GM21515 (cell line): ENCODE measurements around the gene RASSF8.

ENCODE experiments used
- ATAC-seq: cut with Tn5 transposase; IDR thresholded peaks from one replicate; pipeline ENCODE4 v1.9.1; 2021; ENCODE audit not compliant: unreplicated experiment

The RASSF8 gene

DNA sequence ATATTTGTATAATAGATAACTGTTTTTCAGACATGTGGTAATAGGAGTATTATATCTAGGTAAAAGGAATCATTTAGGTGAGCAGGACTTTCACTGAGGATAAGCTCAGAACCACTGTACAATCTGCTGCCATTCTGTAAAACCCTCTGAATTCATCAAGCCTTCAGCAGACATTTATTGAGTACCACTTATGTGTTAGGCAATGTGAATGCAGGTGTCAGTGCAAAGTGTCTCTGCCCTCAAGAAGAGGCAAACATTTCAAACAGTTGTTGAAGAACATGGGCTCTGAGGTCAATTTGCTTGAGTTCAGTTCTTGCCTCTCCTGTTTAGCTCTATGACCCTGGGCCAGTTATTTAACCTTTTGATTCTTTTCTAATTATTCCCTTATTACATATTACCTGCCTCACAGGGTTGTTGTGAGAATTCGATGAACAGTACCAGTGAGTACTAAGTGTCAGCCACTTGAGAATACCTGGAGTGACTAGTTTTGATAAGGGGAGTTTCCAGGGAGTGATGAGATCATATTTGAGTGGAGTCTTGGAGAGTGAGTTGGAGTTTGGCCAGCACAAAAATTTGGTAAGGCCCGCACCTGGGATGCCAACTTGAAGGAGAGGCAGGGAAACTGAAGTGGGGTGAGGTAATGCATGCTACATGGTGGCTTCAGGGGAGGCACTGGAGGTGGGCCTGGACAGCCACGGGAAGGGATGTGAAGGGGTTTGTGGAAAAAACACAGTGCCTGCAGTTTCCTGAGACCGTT lies 33.7 kb downstream of the RASSF8 start:
- no peak for ATAC-seq

DNA sequence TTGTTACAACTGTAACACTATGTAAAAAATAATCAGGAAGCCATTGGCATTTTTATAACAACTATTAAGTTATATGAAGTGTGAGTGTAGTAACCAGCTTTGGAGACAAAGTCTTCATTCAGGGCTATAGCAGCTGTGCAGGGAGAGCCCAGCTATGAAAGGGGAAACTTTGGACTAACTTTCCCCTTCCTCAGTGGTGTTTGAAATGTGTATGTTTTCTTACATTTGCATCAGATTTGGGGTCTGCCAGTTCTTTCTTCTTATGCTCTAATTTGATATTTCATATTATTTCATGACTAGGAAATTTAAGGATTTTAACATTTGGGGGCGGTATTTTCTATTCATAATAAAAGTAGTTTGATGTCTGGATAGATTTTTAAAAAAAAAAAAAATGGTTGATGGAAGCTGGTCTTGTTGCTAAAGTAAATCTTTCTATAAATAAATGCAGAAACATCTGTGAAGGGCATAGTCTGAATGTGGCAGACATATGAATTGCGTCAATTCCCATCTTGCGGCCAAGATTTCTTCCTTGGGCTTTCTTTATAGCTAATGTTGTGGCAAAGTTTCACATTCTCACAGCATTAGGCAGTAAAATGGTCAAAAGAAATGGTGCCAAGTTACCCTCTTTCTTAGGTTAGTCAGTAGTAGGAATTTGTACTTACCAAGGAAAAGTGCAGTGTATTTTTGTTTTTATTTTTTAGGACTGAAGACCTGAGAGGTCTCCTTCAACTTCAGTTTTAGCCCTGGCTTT lies 35.6 kb downstream of the RASSF8 start:
- no peak for ATAC-seq

- ATAC-seq, result no peak
Observed at GRCh38 chr12:25994901-25995625, 36.6 kb downstream of the RASSF8 start.

GRCh38 chr12:25995906-25996305 lies 37.4 kb downstream of the RASSF8 start:
- no peak for ATAC-seq

- no peak for ATAC-seq
Observed at GRCh38 chr12:25996677-25997076, 38.2 kb downstream of the RASSF8 start.

DNA sequence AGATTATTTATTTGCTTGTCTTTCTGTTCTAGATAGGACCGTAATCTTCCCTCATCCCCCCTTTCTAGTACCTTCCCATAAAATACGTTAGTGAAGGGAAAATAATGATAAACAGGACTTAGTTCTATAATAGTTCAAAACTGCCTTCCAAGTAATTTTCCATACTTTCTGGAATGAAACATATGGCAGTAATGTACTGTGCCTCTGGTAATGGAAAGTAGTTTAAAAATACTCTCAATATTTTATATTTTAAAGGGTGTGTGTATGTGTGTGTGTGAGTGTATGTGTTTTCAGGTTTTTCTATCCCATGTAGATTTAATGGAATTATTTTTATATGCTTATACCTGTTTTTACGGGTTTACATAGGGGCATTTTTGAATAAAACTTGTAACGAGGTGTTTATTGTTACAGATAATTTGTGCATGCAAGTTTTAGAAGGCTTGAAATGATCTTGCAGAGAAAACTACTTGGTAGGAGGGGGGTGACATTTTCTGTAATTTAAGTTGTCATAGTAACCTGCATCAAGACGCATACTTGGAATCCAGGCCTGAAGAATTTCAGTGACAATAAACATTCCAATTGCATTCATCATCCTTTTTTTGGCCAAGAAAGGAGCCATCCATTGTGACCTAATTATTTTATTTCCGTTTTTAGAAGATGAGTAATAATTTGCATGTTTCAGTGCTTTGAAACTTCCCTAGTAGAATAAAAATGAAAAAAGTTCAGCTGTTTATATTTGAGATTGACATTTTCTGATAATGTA lies 38.9 kb downstream of the RASSF8 start:
- ATAC-seq, result no peak

DNA sequence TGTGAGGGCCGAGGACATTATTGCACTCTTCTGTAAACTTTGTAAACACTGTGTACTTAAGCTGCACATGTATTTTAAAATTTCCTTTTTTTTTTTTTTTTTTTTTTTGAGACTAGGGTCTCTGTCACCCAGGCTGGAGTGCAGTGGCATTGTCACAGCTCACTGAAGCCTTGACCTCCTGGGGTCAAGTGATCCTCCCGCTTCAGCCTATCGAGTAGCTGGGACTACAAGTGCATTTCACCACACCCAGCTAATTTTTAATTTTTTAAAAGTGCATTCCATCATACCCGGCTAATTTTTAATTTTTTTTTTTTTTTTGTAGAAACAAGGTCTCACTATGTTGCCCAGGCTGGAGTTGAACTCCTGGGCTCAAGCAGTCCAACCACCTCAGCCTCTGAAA lies 42.4 kb downstream of the RASSF8 start:
- ATAC-seq, result no peak

- no peak for ATAC-seq
Observed at GRCh38 chr12:26001530-26001929, 43.0 kb downstream of the RASSF8 start.

- ATAC-seq, result no peak
Observed at GRCh38 chr12:26003065-26003464, 44.6 kb downstream of the RASSF8 start.

DNA sequence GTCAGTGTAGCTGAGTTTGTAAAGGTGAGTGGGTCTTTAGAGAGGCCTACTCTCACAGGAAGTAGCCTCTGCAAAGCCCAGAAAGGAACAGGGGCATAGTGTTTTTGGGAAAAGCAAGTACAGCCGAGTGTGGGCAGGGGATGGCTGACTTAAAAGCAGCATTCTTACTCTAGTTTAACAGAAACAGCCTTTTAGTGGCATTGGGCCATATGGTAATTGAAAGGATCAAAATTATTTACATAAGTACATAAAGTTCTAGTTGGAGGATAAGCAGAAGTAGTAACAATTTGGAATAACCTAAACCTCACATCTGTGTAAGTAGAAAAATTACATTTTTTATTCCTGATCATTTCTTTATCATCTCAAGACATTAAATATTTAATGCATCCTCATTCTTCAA lies 49.1 kb downstream of the RASSF8 start:
- no peak for ATAC-seq

DNA sequence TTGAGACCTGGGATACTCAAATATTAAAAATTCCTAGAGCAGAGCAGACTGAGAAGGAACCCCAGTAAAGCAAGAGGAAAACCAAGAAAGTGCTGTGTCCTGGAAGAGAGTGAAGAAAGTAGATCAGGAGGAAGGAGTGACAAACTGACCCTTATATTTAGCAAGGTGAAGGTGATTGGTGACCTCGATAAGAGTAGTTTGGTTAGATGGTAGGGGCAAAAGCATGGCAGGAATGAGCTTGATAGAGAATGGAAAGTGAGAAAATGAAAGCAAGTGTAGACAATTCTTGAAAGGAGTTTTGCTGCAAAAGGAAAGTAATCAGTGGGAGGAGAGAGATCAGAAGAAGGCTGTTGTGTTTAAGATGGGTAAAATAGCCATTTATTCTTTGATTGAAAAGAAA lies 51.1 kb downstream of the RASSF8 start:
- ATAC-seq, result no peak

GRCh38 chr12:26010293-26010821 lies 51.9 kb downstream of the RASSF8 start:
- ATAC-seq, result no peak

GRCh38 chr12:26011099-26011498 lies 52.6 kb downstream of the RASSF8 start:
- ATAC-seq, result no peak

DNA sequence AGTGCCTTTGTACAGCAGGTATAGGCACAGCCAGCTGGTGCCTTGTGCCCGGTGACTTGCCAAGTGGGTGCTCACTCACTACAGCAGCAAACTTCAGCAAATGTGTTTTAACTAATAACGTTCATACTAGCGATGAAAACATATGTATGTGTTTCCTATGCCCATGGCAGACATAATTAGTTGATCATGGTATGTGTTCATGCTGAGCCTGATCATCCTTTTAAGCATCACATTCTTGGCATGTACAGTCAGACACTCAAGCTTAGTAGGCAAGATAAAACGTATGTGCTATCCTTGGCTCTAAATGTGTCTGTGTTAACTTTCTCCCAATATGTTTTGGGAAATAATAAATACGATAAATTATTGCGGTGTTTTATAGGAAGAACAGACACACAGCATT lies 55.6 kb downstream of the RASSF8 start:
- ATAC-seq, result no peak

DNA sequence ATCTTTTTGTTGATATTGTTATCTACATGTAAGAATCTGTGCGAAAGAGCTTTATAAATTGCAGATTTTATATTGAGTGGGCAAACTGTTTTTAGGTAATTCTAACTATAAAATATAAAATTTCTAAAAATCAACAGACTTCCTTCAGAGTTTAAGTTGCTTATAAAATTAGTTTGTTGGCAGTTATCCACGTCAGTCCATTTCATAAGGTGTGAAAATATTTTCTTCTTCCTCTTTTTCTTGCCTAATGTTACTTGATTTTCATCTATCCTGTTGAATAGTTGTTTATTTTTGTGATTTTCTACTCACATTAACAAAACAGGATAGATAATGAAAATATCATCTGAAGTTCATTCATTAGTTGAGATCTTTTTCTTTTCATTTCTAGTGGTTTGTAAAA lies 58.0 kb downstream of the RASSF8 start:
- no peak for ATAC-seq

- ATAC-seq, result no peak
Observed at GRCh38 chr12:26017484-26018211, 59.2 kb downstream of the RASSF8 start.

DNA sequence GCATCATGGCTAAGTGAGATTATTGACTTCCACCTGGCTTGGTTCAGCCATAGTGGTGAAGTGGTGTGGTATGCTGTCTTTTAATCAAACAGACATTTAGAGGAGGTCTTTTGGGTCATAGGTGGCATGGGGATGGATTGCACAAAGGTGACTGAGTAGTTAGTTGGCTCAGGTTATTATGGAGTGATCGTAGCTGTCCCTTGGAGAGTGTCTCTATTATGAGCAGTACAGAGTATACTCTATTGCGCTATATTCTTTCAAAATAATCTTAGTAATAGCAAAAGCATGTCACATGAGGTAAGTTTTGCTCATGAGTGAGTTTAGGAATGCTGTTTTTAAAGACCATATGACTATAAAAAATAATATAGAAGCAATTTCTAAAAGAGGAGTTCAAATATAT lies 60.4 kb downstream of the RASSF8 start:
- ATAC-seq, result no peak

DNA sequence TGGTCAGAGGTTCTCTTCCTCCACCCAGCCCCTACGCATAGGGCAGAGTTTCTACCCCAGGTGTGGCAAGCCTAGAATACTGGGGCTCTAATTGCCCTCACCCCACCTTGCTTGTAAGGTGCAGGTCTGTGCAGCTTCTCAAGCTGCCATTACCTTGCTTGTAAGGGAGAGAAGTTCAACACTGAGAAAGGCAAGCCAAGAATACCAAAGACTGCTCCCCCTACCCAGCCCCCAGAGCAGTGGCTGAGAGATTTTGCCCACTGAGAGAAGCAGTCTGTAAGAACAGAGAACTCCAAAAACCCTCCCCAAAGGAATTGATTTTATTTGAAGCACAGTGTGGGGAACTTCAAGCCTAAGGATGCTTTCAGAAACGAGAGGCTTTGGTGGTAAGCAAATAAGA lies 63.1 kb downstream of the RASSF8 start:
- ATAC-seq, result no peak

- no peak for ATAC-seq
Observed at GRCh38 chr12:26022043-26022442, 63.6 kb downstream of the RASSF8 start.

DNA sequence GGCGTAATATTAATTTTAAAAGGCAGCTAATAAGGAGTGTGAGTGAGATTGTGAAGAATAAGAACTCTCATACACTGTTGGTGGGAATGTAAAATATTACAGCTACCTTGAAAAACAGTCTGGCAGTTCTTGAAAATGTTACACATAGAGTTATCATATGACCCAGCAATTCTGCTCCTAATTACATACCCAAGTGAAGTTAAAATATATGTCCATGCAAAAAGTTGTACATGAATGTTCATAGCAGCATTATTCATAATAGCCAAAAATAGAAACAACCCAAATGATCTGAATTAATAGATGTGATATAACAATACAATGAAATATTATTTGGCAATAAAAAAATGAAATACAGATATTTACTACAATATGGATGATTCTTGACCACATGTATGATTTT lies 68.2 kb downstream of the RASSF8 start:
- ATAC-seq, result no peak
